CD4-positive, alpha-beta T cell treated with Interferon gamma for 1 hour (primary cell): ENCODE measurements around the gene BTBD8.

Experiments
- DNase-seq: peaks from one replicate; pipeline ENCODE4 v3.0.0-alpha.2; 2020

BTBD8 gene

DNA sequence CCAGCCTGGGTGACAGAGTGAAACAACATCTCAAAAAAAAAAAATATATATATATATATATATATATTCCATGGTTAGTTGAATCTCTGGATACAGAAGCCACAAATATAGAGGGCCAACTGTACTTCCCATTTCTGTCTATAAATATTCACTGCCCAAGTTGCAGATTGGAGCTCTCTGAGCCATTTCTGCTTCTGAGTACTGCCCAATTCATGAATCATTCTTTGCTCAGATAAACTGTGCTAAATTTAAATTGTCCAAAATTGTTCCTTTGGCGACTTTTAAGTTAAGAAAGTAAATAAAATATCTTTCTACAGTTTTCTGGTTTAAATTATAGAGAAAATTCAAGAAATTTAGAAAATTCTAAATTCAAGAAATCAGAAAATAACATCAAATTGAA is 114.4 kb downstream of the BTBD8 start:
- DNase-seq, result no peak

DNA sequence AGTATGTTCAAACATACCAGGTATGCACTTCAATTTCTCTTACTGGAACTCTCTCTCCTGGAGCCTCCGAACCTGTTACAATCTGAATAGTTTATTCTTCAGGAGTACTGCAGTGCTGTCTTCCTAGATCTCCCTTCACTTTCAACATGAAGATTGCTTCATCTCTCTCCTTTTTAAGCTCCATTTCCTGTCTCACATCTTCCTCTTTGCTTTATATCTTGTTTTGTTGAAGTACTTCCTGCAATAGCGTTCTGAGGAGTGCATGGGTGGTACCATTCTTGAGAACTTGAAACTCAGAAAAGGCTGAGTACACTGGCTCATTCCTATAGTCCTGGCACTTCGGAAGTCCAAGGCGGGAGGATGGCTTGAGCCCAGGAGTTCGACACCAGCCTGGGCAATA is 121.8 kb downstream of the BTBD8 start:
- no peak for DNase-seq

DNA sequence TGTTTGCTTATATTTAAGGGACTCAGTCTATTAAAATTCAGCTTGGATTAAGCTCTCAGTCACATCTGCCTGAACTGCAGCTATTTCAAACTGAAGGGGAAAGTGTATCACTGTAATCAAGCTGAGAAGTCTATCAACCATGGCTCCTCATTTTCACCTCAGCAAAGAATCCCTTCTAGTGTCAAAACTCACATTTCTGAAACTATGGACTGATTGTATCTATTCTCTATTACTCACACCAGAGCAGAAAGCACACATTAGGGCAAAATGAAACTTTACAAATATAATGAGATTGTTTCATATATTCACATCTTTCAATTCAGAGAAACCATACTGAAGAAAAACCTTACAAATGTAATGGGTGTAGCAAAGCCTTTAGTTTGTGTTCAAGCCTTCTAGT is 123.0 kb downstream of the BTBD8 start:
- no peak for DNase-seq

DNA sequence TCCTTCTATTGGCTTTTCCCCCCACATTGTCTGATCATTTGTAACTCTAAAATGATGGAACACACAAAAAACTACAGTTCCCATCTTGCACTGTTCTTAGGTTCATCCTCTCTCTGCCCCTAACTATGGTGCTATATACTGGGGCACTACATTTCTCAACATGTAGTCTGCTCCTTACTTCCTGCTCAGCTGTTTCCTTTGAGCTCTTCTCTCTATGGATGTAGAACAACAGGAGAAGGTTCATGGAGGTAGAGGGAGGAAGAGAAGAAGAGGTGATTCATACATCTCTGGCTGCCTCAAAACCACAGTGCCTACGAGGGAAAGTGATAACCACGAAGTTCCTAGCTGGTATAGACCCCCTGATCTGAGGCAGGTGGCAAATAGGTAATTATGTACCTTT is 130.6 kb downstream of the BTBD8 start:
- no peak for DNase-seq

DNA sequence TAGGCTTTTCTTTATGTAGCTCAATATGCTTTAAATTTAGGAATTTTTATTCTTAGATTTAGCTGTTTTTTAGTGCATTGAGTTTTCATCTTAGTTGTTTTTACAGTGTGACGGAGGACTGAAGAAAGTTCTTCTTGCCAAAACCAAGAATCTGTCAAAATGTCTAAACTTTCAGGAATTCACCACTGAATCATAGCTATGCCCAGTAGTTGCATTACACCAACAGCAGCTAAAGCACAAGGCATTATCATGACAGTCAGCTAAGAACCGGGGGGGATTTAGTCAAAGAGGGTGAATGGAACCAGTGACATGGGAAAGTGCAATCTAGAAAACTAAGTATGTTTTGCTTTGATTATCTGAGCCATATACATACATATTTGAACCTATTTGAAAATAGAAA is 131.0 kb downstream of the BTBD8 start:
- no peak for DNase-seq

DNA sequence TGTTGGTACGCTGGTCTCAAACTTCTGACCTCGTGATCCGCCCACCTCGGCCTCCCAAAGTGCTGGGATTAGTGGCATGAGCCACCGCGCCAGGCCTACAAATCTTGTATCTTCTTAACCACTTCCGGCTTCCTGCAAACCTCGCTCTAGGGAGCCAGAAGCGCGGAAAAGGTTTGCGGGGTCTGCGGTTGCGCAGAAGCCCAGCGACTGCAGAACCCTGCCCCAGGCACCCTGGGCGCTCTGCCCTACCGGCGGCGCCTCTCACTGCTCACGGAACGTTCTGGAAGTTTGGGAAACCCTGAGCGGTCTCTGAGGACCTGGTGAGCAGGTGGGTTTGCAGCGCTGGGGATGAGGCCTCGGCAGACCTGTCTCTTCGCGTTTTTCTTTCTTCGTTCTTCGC is 137.6 kb downstream of the BTBD8 start, which contains the start of gene C1orf146:
Gene C1orf146 (plus strand): TSS at position 195 of the 400 bp plus-strand sequence. CDS start 13,506 bp downstream, outside the sequence.
- DNase-seq, result no peak

DNA sequence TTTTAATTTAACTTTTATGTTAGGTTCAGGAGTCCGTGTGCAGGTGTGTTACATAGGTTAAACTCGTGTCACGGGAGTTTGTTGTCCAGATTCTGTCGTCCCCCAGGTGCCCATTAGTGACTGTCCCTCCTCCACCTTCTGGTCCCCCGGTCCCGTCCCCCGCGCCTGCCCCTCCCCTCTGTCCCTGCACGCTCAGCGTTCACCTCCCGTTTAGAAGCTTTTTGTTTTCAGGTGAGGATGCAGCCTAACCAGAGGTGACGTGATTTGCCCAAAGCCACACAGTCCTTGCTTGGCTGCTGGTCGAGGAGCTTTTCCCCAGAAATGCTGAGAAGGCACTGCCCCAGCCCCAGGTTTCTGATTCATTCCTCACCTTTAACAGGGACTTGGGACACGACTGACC is 138.4 kb downstream of the BTBD8 start:
- DNase-seq, result no peak

DNA sequence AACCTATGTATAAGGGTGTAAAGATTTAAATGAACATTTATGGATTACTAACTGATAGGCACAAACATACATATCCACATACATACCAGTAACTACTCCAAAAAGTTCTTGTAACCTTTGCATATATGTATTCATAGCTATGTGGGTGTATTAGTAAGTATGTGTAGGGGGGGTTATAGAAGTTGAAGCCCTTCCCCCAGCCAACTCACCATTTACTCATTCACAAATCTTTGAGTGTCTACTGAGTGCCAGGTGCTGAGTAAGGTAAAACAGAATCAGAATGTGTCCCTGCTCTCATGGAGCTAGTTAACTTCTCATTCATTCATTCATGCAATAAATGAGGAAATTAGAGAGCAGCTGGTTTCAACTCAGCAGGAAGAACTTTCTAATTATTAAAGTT is 138.9 kb downstream of the BTBD8 start:
- DNase-seq, result no peak

DNA sequence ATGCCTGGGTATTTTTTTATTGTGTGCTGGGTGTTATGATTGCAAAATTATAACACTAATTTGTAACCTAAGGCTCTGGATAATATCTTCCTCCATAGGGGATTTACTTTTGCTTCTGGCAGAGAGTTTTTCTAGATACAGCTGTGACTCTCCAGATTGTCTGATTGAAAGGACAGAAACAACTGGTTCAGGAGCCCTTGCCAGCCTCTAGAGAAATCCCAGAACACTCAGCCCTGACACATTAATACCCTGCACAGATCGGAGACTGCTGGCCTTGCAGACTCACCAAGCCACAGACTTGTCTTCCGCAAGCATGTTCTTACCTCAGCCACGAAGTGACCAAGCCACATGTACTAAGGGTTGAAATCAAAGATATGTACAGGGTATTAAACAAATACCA is 148.3 kb downstream of the BTBD8 start:
- DNase-seq, result no peak

DNA sequence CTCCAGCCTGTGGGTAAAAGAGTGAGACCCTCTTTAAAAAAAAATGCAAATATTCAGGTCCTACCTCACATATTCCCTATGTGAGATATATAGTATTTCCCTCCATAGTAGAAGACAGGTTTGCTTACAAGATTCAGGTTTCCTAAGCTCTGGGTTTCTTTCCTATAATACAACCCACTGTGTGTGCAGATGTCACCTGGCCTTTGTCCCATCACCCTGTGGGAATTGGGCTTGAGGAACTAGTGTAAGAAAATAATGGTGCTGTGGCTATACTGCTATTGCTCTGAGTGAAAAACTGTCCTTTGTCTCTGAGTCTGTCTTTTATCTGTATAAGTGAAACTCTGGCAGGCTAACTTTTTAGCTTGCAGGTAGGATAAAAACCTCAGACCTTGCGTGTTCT is 150.6 kb downstream of the BTBD8 start:
- no peak for DNase-seq
